ENCODE results near the gene CDC42BPG.
"Not testable (repeated sequence)": the region's sequence is repeated elsewhere in the genome, so short reads cannot be mapped to it uniquely, and the experiment has no call there.

CDC42BPG gene

GRCh38 chr11:64831411-64831891 is 13.0 kb downstream of the CDC42BPG start:
- Histone ChIP-seq H3K9me3 (ENCODE audit: control insufficient read depth in 2 of 2, low read length in 2 of 2) (no peaks in the 10 kb centered on the region), H3K27ac (ENCODE audit: low read length) (no peak overlapping the region), H3K4me3 (ENCODE audit: low read length in 2 of 2) (no peak overlapping the region), H3K27me3 (ENCODE audit: control insufficient read depth in 1 of 2, insufficient read depth in 2 of 2, low read length in 2 of 2) (no peaks in the 10 kb centered on the region), H3K4me1 (ENCODE audit: control insufficient read depth, insufficient read depth, low read length) (no peaks in the 10 kb centered on the region), H3K36me3 (ENCODE audit: control insufficient read depth in 2 of 2, insufficient read depth in 2 of 2, low read length in 2 of 2) (no peaks in the 10 kb centered on the region), H3K9ac (ENCODE audit: low read length in 2 of 2) (no peak overlapping the region)

GRCh38 chr11:64829536-64830251 is 14.8 kb downstream of the CDC42BPG start:
- H3K4me1 ChIP-seq (ENCODE audit: control insufficient read depth, insufficient read depth, low read length) = no peaks in the 10 kb centered on the region
- H3K36me3 ChIP-seq (ENCODE audit: control insufficient read depth in 2 of 2, insufficient read depth in 2 of 2, low read length in 2 of 2) = no peaks in the 10 kb centered on the region
- no peaks in the 10 kb centered on the region for H3K9me3 ChIP-seq (ENCODE audit: control insufficient read depth in 2 of 2, low read length in 2 of 2)
- no peaks in the 10 kb centered on the region for H3K27me3 ChIP-seq (ENCODE audit: control insufficient read depth in 1 of 2, insufficient read depth in 2 of 2, low read length in 2 of 2)
- no peak overlapping the region for H3K27ac ChIP-seq (ENCODE audit: low read length)
- no peak overlapping the region for H3K4me3 ChIP-seq (ENCODE audit: low read length in 2 of 2)
- H3K9ac ChIP-seq (ENCODE audit: low read length in 2 of 2) = no peak overlapping the region

- Histone ChIP-seq H3K4me3 (ENCODE audit: low read length in 2 of 2) (no peak overlapping the region), H3K36me3 (ENCODE audit: control insufficient read depth in 2 of 2, insufficient read depth in 2 of 2, low read length in 2 of 2) (no peaks in the 10 kb centered on the region), H3K9me3 (ENCODE audit: control insufficient read depth in 2 of 2, low read length in 2 of 2) (no peaks in the 10 kb centered on the region), H3K27ac (ENCODE audit: low read length) (no peak overlapping the region), H3K9ac (ENCODE audit: low read length in 2 of 2) (no peak overlapping the region), H3K27me3 (ENCODE audit: control insufficient read depth in 1 of 2, insufficient read depth in 2 of 2, low read length in 2 of 2) (no peaks in the 10 kb centered on the region), H3K4me1 (ENCODE audit: control insufficient read depth, insufficient read depth, low read length) (no peaks in the 10 kb centered on the region)
Observed at GRCh38 chr11:64827451-64827839, 17.0 kb downstream of the CDC42BPG start.

- Histone ChIP-seq H3K9ac (ENCODE audit: low read length in 2 of 2) (no peak overlapping the region), H3K27me3 (ENCODE audit: control insufficient read depth in 1 of 2, insufficient read depth in 2 of 2, low read length in 2 of 2) (no peaks in the 10 kb centered on the region), H3K36me3 (ENCODE audit: control insufficient read depth in 2 of 2, insufficient read depth in 2 of 2, low read length in 2 of 2) (no peaks in the 10 kb centered on the region), H3K9me3 (ENCODE audit: control insufficient read depth in 2 of 2, low read length in 2 of 2) (no peaks in the 10 kb centered on the region), H3K4me3 (ENCODE audit: low read length in 2 of 2) (no peak overlapping the region), H3K27ac (ENCODE audit: low read length) (no peak overlapping the region), H3K4me1 (ENCODE audit: control insufficient read depth, insufficient read depth, low read length) (no peaks in the 10 kb centered on the region)
Observed at GRCh38 chr11:64826578-64827450, 17.6 kb downstream of the CDC42BPG start.

- Histone ChIP-seq H3K27me3 (ENCODE audit: control insufficient read depth in 1 of 2, insufficient read depth in 2 of 2, low read length in 2 of 2) (no peaks in the 10 kb centered on the region), H3K4me1 (ENCODE audit: control insufficient read depth, insufficient read depth, low read length) (no peaks in the 10 kb centered on the region), H3K36me3 (ENCODE audit: control insufficient read depth in 2 of 2, insufficient read depth in 2 of 2, low read length in 2 of 2) (no peaks in the 10 kb centered on the region), H3K27ac (ENCODE audit: low read length) (no peak overlapping the region), H3K9ac (ENCODE audit: low read length in 2 of 2) (no peak overlapping the region), H3K4me3 (ENCODE audit: low read length in 2 of 2) (no peak overlapping the region), H3K9me3 (ENCODE audit: control insufficient read depth in 2 of 2, low read length in 2 of 2) (no peaks in the 10 kb centered on the region)
Observed at GRCh38 chr11:64826062-64826461, 18.4 kb downstream of the CDC42BPG start.

GRCh38 chr11:64823568-64824119 is 20.8 kb downstream of the CDC42BPG start:
- no peak overlapping the region for H3K4me3 ChIP-seq (ENCODE audit: low read length in 2 of 2)
- no peaks in the 10 kb centered on the region for H3K27me3 ChIP-seq (ENCODE audit: control insufficient read depth in 1 of 2, insufficient read depth in 2 of 2, low read length in 2 of 2)
- no peaks in the 10 kb centered on the region for H3K9me3 ChIP-seq (ENCODE audit: control insufficient read depth in 2 of 2, low read length in 2 of 2)
- H3K27ac ChIP-seq (ENCODE audit: low read length) = no peak overlapping the region
- H3K4me1 ChIP-seq (ENCODE audit: control insufficient read depth, insufficient read depth, low read length) = no peaks in the 10 kb centered on the region
- H3K36me3 ChIP-seq (ENCODE audit: control insufficient read depth in 2 of 2, insufficient read depth in 2 of 2, low read length in 2 of 2) = no peaks in the 10 kb centered on the region
- H3K9ac ChIP-seq (ENCODE audit: low read length in 2 of 2) = no peak overlapping the region

- Histone ChIP-seq H3K4me1 (ENCODE audit: control insufficient read depth, insufficient read depth, low read length) (no peaks in the 10 kb centered on the region), H3K9me3 (ENCODE audit: control insufficient read depth in 2 of 2, low read length in 2 of 2) (no peaks in the 10 kb centered on the region), H3K36me3 (ENCODE audit: control insufficient read depth in 2 of 2, insufficient read depth in 2 of 2, low read length in 2 of 2) (no peaks in the 10 kb centered on the region), H3K27ac (ENCODE audit: low read length) (no peak overlapping the region), H3K9ac (ENCODE audit: low read length in 2 of 2) (no peak overlapping the region), H3K4me3 (ENCODE audit: low read length in 2 of 2) (no peak overlapping the region), H3K27me3 (ENCODE audit: control insufficient read depth in 1 of 2, insufficient read depth in 2 of 2, low read length in 2 of 2) (no peaks in the 10 kb centered on the region)
Observed at GRCh38 chr11:64817476-64817875, 27.0 kb downstream of the CDC42BPG start.

- not testable (repeated sequence) for H3K9ac ChIP-seq (ENCODE audit: low read length in 2 of 2); H3K36me3 ChIP-seq (ENCODE audit: control insufficient read depth in 2 of 2, insufficient read depth in 2 of 2, low read length in 2 of 2)
Observed at GRCh38 chr11:64815433-64815832, 29.0 kb downstream of the CDC42BPG start.

GRCh38 chr11:64814712-64815187 is 29.7 kb downstream of the CDC42BPG start:
- no peaks in the 10 kb centered on the region for H3K27me3 ChIP-seq (ENCODE audit: control insufficient read depth in 1 of 2, insufficient read depth in 2 of 2, low read length in 2 of 2)
- no peak overlapping the region for H3K27ac ChIP-seq (ENCODE audit: low read length)
- peaks cover 9% of the 10 kb centered on the region for H3K4me1 ChIP-seq (ENCODE audit: control insufficient read depth, insufficient read depth, low read length)
- no peak overlapping the region for H3K9ac ChIP-seq (ENCODE audit: low read length in 2 of 2)
- H3K36me3 ChIP-seq (ENCODE audit: control insufficient read depth in 2 of 2, insufficient read depth in 2 of 2, low read length in 2 of 2) = no peaks in the 10 kb centered on the region
- no peaks in the 10 kb centered on the region for H3K9me3 ChIP-seq (ENCODE audit: control insufficient read depth in 2 of 2, low read length in 2 of 2)
- H3K4me3 ChIP-seq (ENCODE audit: low read length in 2 of 2) = no peak overlapping the region

More at GRCh38 chr11:64815433-64815832, 29.0 kb downstream of the CDC42BPG start:
- not testable (repeated sequence) for H3K4me3 ChIP-seq (ENCODE audit: low read length in 2 of 2); H3K27me3 ChIP-seq (ENCODE audit: control insufficient read depth in 1 of 2, insufficient read depth in 2 of 2, low read length in 2 of 2); H3K9me3 ChIP-seq (ENCODE audit: control insufficient read depth in 2 of 2, low read length in 2 of 2); H3K4me1 ChIP-seq (ENCODE audit: control insufficient read depth, insufficient read depth, low read length); H3K27ac ChIP-seq (ENCODE audit: low read length)

- H3K36me3 ChIP-seq (ENCODE audit: control insufficient read depth in 2 of 2, insufficient read depth in 2 of 2, low read length in 2 of 2) = no peaks in the 10 kb centered on the region
- H3K4me3 ChIP-seq (ENCODE audit: low read length in 2 of 2) = no peak overlapping the region
- no peaks in the 10 kb centered on the region for H3K27me3 ChIP-seq (ENCODE audit: control insufficient read depth in 1 of 2, insufficient read depth in 2 of 2, low read length in 2 of 2)
- H3K9me3 ChIP-seq (ENCODE audit: control insufficient read depth in 2 of 2, low read length in 2 of 2) = no peaks in the 10 kb centered on the region
- H3K9ac ChIP-seq (ENCODE audit: low read length in 2 of 2) = no peak overlapping the region
- H3K4me1 ChIP-seq (ENCODE audit: control insufficient read depth, insufficient read depth, low read length) = peaks cover 16% of the 10 kb centered on the region
- H3K27ac ChIP-seq (ENCODE audit: low read length) = no peak overlapping the region
Observed at GRCh38 chr11:64813826-64814225, 30.6 kb downstream of the CDC42BPG start.

Data from stomach smooth muscle (tissue), 2 donors.